ENCODE measurements around the gene MYLK4. TPM values are rescaled to one million over a fixed set of nuclear protein-coding genes. Genes with fewer than 3 reads are reported as not detected.

MYLK4 gene
- total and polyA plus RNA-seq, 4 experiments from 2014 or later, result 0.04 to 0.42 (median 0.31) TPM

- H3K4me3 Mint-ChIP-seq, result no peak overlapping the region
- no peak for DNase-seq
- H3K9me3 Mint-ChIP-seq, result no peaks in the 10 kb centered on the region
- H3K36me3 Mint-ChIP-seq, result peaks cover 0 to 4% of the 10 kb centered on the region in 2 donors
- Histone ChIP-seq H3K27me3 (ENCODE audit: insufficient read depth, low read length) (no peaks in the 10 kb centered on the region), H3K4me3 (ENCODE audit: low read length in 2 of 2) (no peak overlapping the region), H3K27ac (ENCODE audit: low read depth, low read length) (no peak overlapping the region), H3K9me3 (ENCODE audit: control insufficient read depth in 1 of 2, low read length in 2 of 2) (no peaks in the 10 kb centered on the region), H3K36me3 (ENCODE audit: insufficient read depth, low read length) (no peaks in the 10 kb centered on the region), H3K4me1 (ENCODE audit: insufficient read depth, low read length) (no peaks in the 10 kb centered on the region)
- H3K4me1 Mint-ChIP-seq, result no peaks in the 10 kb centered on the region
- H3K27me3 Mint-ChIP-seq, result peaks cover 1 to 6% of the 10 kb centered on the region in 2 donors
- H3K27ac Mint-ChIP-seq, result no peak overlapping the region
- intact Hi-C loops (cut with micrococcal nuclease), result no loop called here
- CTCF ChIA-PET (ENCODE audit: partially characterized antibody), result no interaction called here
- POLR2A ChIA-PET (ENCODE audit: partially characterized antibody), result no interaction called here
Observed at GRCh38 chr6:2744209-2744771, 6.4 kb downstream of the MYLK4 start.

DNA sequence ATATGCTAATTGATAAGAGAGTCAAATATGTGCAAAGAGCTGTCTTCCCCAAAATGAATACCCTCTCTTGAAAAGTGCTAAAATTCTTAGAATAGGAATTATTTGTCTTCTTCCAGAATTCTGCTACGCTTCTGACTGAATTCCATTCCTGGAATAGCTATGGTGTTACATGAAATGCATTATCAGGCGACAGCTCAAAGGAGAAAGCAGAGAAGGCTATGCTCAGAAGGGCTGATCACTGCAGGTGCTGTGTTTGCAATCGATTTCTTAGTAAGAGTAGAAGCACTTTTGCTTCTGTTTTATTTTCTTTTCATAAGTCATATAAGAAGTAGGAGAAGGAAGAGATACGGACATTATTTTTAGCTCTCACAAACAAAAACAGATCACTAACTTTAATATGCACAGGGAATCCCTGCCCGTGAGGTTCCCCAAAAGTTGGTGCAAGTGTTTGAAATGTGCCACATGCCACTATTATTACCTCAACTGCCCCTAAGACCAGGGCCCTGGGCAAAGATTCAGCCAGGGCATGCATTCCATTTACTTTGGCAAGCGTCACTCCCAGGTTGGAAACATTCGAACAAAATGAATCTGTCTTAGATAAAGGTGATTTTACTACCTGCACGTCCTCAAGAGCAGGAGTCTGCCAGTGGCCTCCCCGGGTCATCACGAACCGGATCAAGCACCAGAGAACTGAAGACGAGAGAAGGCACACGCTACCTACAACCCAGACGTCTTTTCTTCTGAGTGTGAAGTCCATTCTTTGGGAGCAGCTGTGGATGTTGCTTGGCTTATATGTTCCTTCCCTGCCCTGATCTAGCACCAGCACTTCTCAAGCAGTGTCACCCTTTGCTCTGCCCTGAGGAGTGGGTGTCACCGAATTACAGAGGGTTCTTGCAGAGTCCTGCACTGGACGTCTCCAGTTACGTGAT, 7.2 kb downstream of the MYLK4 start:
- no peaks in the 10 kb centered on the region for H3K9me3 ChIP-seq (ENCODE audit: control insufficient read depth in 1 of 2, low read length in 2 of 2)
- Mint-ChIP-seq H3K36me3 (peaks cover 0 to 4% of the 10 kb centered on the region in 2 donors), H3K4me3 (no peak overlapping the region), H3K27me3 (peaks cover 1 to 6% of the 10 kb centered on the region in 2 donors), H3K27ac (no peak overlapping the region), H3K9me3 (no peaks in the 10 kb centered on the region), H3K4me1 (no peaks in the 10 kb centered on the region)
- no peak overlapping the region for H3K27ac ChIP-seq (ENCODE audit: low read depth, low read length)
- ChIA-PET CTCF (ENCODE audit: partially characterized antibody) (no interaction called here), POLR2A (ENCODE audit: partially characterized antibody) (no interaction called here)
- no peaks in the 10 kb centered on the region for H3K27me3 ChIP-seq (ENCODE audit: insufficient read depth, low read length)
- H3K36me3 ChIP-seq (ENCODE audit: insufficient read depth, low read length), result no peaks in the 10 kb centered on the region
- no peak for DNase-seq
- intact Hi-C loops (cut with micrococcal nuclease), result no loop called here
- no peaks in the 10 kb centered on the region for H3K4me1 ChIP-seq (ENCODE audit: insufficient read depth, low read length)
- no peak overlapping the region for H3K4me3 ChIP-seq (ENCODE audit: low read length in 2 of 2)

DNA sequence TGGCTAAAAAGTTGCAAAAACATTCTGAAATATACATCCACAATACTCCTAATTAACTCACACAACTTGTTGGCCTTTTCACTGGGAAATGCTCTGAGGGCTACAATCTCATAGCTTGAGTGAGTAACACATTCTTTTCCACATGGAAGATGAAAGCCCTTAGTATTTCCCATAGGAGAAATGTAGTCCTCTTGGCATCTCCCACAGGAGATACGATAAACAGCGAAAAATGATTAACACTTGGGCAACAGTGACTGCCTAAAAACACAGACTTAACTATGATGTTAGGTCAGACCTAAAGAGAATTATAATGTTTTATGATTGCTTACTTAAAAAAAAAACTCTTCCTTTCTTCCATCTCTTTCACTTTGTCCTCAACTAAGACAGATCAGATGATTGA, 9.0 kb downstream of the MYLK4 start:
- H3K27me3 Mint-ChIP-seq, result peaks cover 1 to 6% of the 10 kb centered on the region in 2 donors
- ChIA-PET POLR2A (ENCODE audit: partially characterized antibody) (no interaction called here), CTCF (ENCODE audit: partially characterized antibody) (interaction anchor here (1.0 kb wide), 1 partner anchor 9 kb away, joined by 4 read pairs; the partner anchor contains the start of gene MYLK4)
- H3K4me1 Mint-ChIP-seq, result no peaks in the 10 kb centered on the region
- no peaks in the 10 kb centered on the region for H3K36me3 ChIP-seq (ENCODE audit: insufficient read depth, low read length)
- no peak for DNase-seq
- no peak overlapping the region for H3K27ac ChIP-seq (ENCODE audit: low read depth, low read length)
- intact Hi-C loops (cut with micrococcal nuclease), result no loop called here
- no peak overlapping the region for H3K27ac Mint-ChIP-seq
- no peak overlapping the region for H3K4me3 Mint-ChIP-seq
- no peak overlapping the region for H3K4me3 ChIP-seq (ENCODE audit: low read length in 2 of 2)
- no peaks in the 10 kb centered on the region for H3K27me3 ChIP-seq (ENCODE audit: insufficient read depth, low read length)
- H3K36me3 Mint-ChIP-seq, result peaks cover 0 to 4% of the 10 kb centered on the region in 2 donors
- H3K4me1 ChIP-seq (ENCODE audit: insufficient read depth, low read length), result no peaks in the 10 kb centered on the region
- H3K9me3 ChIP-seq (ENCODE audit: control insufficient read depth in 1 of 2, low read length in 2 of 2), result no peaks in the 10 kb centered on the region
- no peaks in the 10 kb centered on the region for H3K9me3 Mint-ChIP-seq

DNA sequence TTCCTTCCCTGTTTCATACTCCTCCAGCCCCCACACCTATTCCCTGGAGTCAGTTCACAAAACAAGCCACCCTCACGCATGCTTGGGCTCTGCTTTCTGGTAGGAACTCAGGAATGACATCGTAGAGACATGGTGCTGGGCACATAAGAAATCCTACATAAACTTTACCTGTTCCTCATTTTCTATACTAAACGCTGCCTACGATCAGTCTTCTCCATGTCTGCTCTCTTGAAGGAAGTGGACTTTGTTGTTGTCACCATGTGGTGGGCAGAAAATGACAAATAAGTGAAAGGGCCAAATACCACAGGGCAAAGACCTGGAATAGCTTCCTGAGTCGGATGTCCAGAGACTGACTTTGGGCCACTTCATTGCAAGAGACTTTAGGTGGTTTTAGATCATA, 10.1 kb downstream of the MYLK4 start:
- Histone ChIP-seq H3K4me1 (ENCODE audit: insufficient read depth, low read length) (no peaks in the 10 kb centered on the region), H3K9me3 (ENCODE audit: control insufficient read depth in 1 of 2, low read length in 2 of 2) (no peaks in the 10 kb centered on the region), H3K27ac (ENCODE audit: low read depth, low read length) (no peak overlapping the region), H3K36me3 (ENCODE audit: insufficient read depth, low read length) (no peaks in the 10 kb centered on the region), H3K4me3 (ENCODE audit: low read length in 2 of 2) (no peak overlapping the region), H3K27me3 (ENCODE audit: insufficient read depth, low read length) (no peaks in the 10 kb centered on the region)
- peaks cover 0 to 4% of the 10 kb centered on the region in 2 donors for H3K36me3 Mint-ChIP-seq
- no peak for DNase-seq
- ChIA-PET CTCF (ENCODE audit: partially characterized antibody) (interaction anchor here (7.0 kb wide), 1 partner anchor 9 kb away, joined by 83 read pairs; the partner anchor contains the start of gene MYLK4), POLR2A (ENCODE audit: partially characterized antibody) (no interaction called here)
- no peak overlapping the region for H3K4me3 Mint-ChIP-seq
- H3K4me1 Mint-ChIP-seq, result no peaks in the 10 kb centered on the region
- H3K27ac Mint-ChIP-seq, result no peak overlapping the region
- peaks cover 1 to 7% of the 10 kb centered on the region in 2 donors for H3K27me3 Mint-ChIP-seq
- no peaks in the 10 kb centered on the region for H3K9me3 Mint-ChIP-seq
- intact Hi-C loops (cut with micrococcal nuclease), result no loop called here

- H3K27ac Mint-ChIP-seq, result no peak overlapping the region
- DNase-seq, result no peak
- H3K4me3 ChIP-seq (ENCODE audit: low read length in 2 of 2), result no peak overlapping the region
- ChIA-PET CTCF (ENCODE audit: partially characterized antibody) (interaction anchor here (2.1 to 7.0 kb wide), 2 partner anchors 11 to 22 kb away, joined by 15 to 83 read pairs; partner anchors contain the start of gene MYLK4), POLR2A (ENCODE audit: partially characterized antibody) (no interaction called here)
- H3K27ac ChIP-seq (ENCODE audit: low read depth, low read length), result no peak overlapping the region
- H3K27me3 ChIP-seq (ENCODE audit: insufficient read depth, low read length), result no peaks in the 10 kb centered on the region
- H3K36me3 Mint-ChIP-seq, result peaks cover 0 to 4% of the 10 kb centered on the region in 2 donors
- intact Hi-C loops (cut with micrococcal nuclease), result no loop called here
- H3K36me3 ChIP-seq (ENCODE audit: insufficient read depth, low read length), result no peaks in the 10 kb centered on the region
- H3K27me3 Mint-ChIP-seq, result peaks cover 1 to 10% of the 10 kb centered on the region in 2 donors
- no peaks in the 10 kb centered on the region for H3K9me3 Mint-ChIP-seq
- no peaks in the 10 kb centered on the region for H3K4me1 Mint-ChIP-seq
- no peaks in the 10 kb centered on the region for H3K4me1 ChIP-seq (ENCODE audit: insufficient read depth, low read length)
- no peaks in the 10 kb centered on the region for H3K9me3 ChIP-seq (ENCODE audit: control insufficient read depth in 1 of 2, low read length in 2 of 2)
- no peak overlapping the region for H3K4me3 Mint-ChIP-seq
Observed at GRCh38 chr6:2739335-2739734, 11.4 kb downstream of the MYLK4 start.

DNA sequence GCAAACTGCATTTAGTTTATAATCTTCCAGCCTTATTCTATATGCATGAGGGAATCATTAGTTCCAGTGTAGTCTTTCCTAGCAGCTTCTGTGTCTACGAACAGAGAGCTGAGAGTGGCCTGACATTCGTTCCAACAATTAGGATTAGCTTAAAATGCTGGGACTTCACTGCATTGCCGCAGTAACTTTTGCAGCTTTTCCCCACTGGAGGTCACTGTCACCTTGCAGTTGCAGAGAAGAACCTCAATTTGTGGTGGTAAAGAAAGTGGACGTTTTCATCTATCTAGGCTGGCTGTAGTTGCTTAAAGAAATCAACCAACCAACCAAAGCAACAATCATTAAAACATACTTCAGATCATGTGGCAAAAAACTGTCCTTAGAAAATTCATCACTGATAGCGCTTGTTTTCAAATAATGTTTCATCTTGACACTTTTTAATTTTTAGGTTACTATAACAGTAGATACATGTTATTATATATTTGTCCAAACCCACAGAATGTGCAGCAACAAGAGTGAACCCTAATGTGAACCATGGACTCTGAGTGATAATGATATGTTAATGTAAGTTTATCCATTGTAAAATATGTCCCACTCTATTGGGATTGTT, 12.2 kb downstream of the MYLK4 start:
- POLR2A ChIA-PET (ENCODE audit: partially characterized antibody), result no interaction called here
- H3K27ac Mint-ChIP-seq, result no peak overlapping the region

DNA sequence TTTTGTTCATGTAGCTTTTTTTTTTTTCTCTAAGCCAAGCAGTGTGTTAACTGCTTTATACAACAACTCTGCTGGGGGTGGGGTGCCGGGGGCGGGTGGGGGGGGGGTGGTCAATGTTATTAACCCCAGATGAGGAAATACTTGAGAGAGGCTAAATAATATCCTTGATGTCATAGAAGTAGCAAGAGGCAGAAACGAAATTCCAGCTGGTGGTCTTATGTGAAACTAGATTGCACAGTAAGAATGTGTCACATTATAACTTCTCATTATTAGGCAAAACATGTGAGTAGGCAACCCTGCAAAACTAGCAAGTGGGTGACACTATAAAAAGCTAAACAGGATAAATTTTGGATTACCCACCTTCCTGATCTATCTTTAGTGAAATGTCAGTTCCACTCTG, 12.8 kb downstream of the MYLK4 start:
- no peak overlapping the region for H3K27ac ChIP-seq (ENCODE audit: low read depth, low read length)
- no peak overlapping the region for H3K4me3 Mint-ChIP-seq
- peaks cover 1 to 7% of the 10 kb centered on the region in 2 donors for H3K27me3 Mint-ChIP-seq
- no peaks in the 10 kb centered on the region for H3K4me1 ChIP-seq (ENCODE audit: insufficient read depth, low read length)
- no peaks in the 10 kb centered on the region for H3K9me3 ChIP-seq (ENCODE audit: control insufficient read depth in 1 of 2, low read length in 2 of 2)
- H3K4me1 Mint-ChIP-seq, result no peaks in the 10 kb centered on the region
- H3K36me3 Mint-ChIP-seq, result peaks cover 0 to 4% of the 10 kb centered on the region in 2 donors
- ChIA-PET POLR2A (ENCODE audit: partially characterized antibody) (no interaction called here), CTCF (ENCODE audit: partially characterized antibody) (interaction anchor here (0.5 to 7.0 kb wide), 17 partner anchors 9 to 1438 kb away, joined by 3 to 83 read pairs (median 4); partner anchors contain the start of gene MYLK4)
- no peaks in the 10 kb centered on the region for H3K9me3 Mint-ChIP-seq
- intact Hi-C loops (cut with micrococcal nuclease), result loop anchor here (1.0 kb wide), 3 partner anchors 12 to 194 kb away; partner anchors contain the start of gene MYLK4
- DNase-seq, result no peak
- H3K4me3 ChIP-seq (ENCODE audit: low read length in 2 of 2), result no peak overlapping the region
- no peak overlapping the region for H3K27ac Mint-ChIP-seq
- no peaks in the 10 kb centered on the region for H3K27me3 ChIP-seq (ENCODE audit: insufficient read depth, low read length)
- H3K36me3 ChIP-seq (ENCODE audit: insufficient read depth, low read length), result no peaks in the 10 kb centered on the region

More for the DNA sequence above, 12.2 kb downstream of the MYLK4 start:
- H3K27me3 ChIP-seq (ENCODE audit: insufficient read depth, low read length), result no peaks in the 10 kb centered on the region
- DNase-seq, result peak; percentile 41 to 65 (median 47)
- no peak overlapping the region for H3K27ac ChIP-seq (ENCODE audit: low read depth, low read length)
- no peaks in the 10 kb centered on the region for H3K4me1 ChIP-seq (ENCODE audit: insufficient read depth, low read length)
- Mint-ChIP-seq H3K4me1 (no peaks in the 10 kb centered on the region), H3K27me3 (peaks cover 1 to 9% of the 10 kb centered on the region in 2 donors), H3K4me3 (no peak overlapping the region), H3K36me3 (peaks cover 0 to 4% of the 10 kb centered on the region in 2 donors), H3K9me3 (no peaks in the 10 kb centered on the region)
- CTCF ChIA-PET (ENCODE audit: partially characterized antibody), result interaction anchor here (0.6 to 7.0 kb wide), 16 partner anchors 8 to 249 kb away, joined by 3 to 83 read pairs (median 4); partner anchors contain the start of gene MYLK4
- no peak overlapping the region for H3K4me3 ChIP-seq (ENCODE audit: low read length in 2 of 2)
- H3K9me3 ChIP-seq (ENCODE audit: control insufficient read depth in 1 of 2, low read length in 2 of 2), result no peaks in the 10 kb centered on the region
- intact Hi-C loops (cut with micrococcal nuclease), result loop anchor here (1.0 kb wide), 3 partner anchors 12 to 194 kb away; partner anchors contain the start of gene MYLK4
- H3K36me3 ChIP-seq (ENCODE audit: insufficient read depth, low read length), result no peaks in the 10 kb centered on the region
